HG03135 (cell line): ENCODE data around the gene LMF1.
"Not testable (repeated sequence)": the region's sequence is repeated elsewhere in the genome, so short reads cannot be mapped to it uniquely, and the experiment has no call there.

Experiments used
- ATAC-seq: cut with Tn5 transposase; IDR thresholded peaks from one replicate; pipeline ENCODE4 v1.9.1; 2021; ENCODE audit warnings: mild to moderate bottlenecking, moderate library complexity; ENCODE audit not compliant: unreplicated experiment

LMF1 gene

DNA sequence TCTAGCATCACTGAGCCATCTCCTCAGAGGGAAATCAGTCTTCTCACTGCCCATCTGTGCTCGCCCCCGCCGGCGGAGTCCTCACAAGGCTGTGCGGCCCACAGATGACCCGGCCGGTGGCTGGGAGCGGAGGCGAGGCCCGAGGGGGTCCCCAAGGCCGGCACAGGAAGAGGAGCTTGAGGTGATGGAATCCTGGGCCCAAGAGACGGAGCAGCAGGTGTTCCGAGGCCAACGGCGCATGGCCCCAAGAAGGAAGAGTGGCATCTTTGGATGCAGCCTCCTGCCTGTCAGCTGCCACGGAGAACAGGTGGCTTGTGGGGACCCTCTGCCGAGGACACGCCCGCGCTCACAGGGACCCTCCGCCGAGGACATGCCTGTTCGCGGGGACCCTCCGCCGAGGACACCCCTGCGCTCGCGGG is 97.5 kb downstream of the LMF1 start:
- no peak for ATAC-seq

DNA sequence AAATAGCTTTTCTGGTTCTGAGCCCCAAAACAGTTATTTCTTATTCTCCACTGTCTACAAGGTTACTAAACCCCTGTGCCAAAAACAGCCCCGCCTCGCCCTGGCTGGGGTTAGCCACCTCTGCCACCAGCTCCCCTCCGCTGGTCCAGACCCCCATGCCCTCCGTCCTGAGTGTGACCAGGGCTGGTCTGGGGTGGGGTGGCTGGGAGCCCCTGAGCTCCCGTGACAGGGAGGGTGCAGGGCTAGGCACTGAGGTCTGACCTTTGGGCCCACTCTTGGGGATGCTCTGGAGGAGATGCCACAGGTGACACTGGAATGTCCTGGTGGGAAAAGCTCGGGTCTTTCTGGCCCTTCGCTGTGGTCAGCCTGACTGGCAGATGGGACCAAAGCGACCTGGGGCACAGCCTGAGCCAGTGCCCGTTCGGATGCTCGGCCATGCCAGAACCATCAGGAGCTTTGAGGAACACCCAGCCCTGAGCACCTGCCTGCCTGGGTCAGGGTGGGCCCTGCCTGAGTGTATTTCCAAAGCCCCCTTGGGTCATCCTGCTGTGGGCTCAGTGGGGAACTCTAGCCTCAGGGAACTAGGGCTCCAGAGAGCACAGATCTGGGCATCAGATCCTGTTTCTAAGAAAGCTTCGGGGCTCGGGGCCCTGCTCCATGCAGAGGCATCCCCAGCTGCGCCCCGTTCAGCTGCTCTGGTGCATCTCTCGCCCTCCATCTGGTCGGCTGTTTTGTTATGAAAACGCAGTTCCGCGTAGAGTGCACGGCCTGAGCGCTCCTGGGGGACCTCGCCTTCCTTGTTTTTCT is 98.1 kb downstream of the LMF1 start:
- no peak for ATAC-seq

DNA sequence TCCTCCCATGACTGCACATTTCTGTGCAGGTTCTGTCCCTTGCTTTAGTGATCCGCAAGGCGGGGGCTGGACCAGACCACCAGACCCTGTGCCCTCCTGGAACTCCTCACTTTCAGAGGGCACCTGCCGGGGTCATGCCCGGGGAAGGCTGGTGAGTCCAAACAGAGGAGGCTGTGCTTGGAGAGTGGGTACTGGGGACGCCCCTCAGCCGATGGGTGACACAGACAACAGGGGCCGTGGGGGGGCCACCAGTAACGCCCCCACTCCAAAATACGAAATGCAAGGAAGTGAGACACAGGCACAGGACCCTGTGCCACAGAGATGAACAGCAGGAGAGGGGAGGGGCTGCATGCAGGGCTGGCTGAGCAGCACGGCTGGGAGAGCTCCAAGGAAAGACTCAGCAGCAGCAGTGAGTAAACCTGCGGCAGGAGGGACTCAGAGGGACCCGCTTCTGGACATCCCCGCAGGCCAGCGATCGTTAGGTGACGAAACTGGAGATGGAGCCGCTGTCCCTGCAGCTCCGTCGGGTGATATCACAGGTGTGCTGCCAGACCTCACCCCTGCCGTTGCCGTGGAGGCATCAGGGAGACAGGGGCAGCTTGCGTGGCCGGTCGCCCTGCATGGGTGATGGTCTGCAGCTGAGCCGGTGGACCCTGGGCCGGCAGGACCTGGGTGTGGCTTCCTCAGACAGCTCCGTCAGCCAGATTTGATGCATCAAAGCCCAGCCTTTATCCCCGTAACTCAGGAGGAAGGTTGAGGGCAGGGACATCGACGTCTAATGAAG is 99.0 kb downstream of the LMF1 start:
- no peak for ATAC-seq

DNA sequence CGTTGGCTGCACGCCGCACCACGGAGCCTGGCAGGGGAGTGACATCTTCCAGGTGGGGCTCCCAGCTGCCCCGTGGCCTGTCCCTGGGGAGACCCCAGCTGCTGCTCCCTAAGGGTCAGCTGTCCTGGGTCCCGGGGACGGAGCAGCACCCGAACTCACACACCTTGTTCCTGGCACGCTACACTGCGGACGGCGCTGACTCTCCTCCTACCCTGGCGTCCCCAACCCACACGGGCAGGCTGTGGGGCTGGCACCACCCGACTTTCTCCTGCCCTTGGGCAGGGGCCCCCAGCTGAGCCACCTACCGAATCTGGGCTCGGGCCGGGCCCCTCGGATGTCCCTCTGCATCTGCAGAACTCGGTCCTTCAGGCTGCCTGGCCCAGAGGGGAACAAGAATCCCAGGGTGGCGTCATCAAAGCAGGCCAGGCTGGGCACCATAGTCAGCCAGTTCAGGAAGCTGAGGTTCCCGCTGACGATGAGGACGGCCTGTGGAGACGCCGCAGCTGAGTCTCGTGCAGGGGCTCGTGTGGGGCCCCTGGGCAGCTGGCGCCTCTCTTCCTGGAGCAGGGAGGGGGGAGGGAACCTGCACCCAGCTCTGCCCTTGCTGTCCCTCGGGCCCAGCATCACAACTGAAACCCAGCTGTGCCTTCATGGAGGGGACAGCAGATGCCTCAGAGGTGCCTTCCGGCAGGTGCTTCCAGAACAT is 99.8 kb downstream of the LMF1 start:
- ATAC-seq, result no peak

DNA sequence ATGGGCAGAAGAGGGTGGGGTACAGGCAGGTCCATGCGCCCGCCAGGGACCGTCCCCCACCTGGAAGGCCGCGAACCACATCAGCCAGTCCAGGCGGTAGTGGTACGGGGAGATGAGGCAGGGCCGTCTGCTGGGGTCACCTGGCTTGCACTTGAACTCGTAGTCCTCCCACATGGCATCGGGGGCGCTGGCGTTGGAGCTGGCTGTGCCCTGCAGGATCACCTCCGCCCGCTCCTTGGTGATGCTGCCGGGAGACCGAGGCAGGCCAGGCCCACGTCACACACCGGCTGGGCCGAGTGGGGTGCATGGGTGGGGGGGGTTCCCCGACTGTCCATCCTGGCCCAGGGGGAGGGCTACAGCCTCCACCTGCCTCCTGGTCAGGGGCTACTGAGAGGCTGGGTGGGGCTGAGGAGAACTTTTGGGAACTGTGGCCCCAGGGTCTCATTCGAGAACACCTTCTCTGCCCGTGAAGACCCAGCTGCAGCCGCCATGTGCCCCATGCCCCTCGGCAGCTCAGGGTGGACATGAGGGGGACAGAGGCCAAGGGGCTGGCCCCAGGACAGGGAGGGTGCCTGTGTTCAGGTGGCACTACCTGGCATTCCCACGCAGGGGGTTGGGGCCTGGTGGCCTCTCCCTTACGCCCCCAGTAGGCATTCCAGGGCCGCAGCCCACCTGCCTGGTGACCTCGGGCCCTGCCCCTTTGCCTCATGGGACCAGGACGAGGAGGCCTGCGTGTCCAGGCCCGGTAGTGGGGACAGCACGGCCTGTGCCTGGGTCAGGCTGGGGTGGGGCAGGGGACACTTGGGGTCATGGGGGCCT is 100.8 kb downstream of the LMF1 start:
- ATAC-seq, result no peak

DNA sequence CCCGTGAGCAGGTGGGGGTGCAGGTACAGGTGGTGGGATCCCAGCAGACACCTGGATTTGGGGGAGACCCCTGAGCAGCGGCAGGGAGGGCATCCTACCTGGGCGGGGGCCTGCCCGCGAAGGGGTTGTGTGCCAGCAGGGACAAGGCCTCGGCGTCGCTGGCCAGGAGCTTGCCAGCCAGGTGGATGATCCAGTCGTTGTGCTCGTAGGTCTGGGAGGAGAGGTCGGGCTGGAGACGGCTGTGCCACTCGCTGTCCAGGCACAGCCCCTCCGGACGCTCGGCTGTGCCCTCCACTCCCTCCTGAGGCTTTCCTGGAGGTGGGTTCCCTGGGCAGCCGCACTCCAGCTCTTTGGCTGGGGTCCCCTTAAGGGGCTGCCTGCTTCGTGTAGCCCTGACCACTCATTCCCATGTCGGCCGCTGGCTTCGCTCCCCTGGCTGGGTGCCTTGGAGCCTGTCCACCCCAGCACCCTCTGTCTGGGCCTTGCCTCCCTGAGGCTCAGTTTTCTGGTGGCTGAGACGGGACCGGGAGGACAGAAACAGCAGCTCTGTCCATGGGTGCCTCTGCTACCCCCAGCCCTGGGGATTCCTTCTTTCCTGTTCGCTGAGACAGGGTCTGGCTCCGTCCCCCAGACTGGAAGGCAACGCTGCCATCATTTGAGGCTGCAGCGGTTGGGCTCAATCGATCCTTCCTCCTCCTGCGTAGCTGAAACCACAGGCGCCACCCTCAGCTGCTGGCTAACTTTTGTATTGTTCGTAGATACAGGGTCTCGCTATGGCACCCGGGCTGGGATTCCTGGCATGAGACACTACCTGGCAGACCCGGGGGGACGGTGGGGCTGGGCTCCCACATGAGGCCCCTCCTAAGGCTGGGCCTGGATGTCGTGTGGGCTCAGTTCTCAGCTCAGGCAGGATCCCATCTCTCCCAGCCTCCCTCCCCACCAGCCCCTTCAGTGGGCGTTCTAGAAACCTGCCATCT is 101.7 kb downstream of the LMF1 start:
- ATAC-seq, result no peak

DNA sequence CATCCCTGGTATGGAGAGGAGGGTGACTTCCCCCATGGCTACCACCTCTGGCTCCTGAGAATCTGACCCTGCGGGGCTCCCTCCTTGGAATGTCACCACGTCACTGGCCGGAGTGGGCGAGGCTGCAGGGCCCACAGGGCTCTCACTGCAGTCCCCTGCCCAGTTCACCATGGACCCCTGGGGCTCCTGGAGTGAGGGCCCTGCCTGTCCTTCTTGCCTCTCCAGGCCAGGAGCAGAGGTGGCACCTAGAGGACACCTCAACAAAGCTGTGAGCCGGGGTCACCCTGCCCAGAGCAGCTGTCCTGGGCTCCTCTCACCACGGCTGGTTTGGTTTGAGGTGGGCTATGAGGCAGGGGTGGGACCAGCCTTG is 102.4 kb downstream of the LMF1 start:
- ATAC-seq, result no peak

DNA sequence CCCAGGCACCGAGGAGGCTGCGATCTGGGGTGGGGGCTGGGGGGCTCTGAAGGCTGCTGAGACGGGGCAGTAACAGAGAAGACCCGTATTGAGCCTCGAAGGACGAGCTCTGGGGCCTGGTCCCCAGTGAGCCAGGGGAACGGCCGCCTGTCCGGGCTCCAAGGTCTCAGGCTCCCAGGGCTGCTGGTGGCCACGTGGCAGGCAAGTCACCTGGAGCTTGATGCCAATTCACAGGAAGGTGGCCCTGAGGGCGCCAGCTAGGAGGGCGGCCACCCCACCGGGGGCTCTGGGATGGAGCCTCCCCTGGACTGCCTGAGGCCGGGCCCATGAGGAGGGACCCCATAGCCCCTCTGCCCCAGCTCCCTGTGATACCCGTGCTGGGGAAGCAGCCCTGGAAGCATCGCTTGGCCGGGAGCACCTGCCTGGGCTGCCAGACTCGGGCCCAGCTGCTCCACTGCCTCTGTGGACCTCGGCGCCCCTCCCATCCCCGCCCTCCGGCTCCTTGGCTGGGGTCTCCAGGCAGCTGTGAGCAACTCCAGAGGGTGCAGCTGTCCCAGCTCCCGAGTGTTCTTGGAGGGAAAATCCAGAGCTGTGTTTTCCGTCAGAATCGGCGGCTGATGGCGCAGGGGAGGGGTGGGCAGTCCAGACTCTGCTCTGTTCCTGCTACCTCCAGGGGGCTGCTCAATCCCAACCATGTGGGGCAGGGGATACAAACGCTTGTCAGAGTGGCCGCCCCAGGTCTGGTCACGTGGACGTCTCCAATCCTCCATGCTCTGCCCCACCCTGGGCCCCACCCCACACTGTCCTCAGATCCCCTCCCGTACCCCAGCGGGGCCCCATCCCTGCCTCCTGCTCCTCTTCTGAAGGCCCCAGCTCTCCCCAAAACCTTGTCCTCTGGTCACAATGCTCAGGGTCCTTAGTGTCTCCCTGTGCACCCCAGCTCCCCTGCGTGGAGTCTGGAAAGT is 103.1 kb downstream of the LMF1 start:
- no peak for ATAC-seq

DNA sequence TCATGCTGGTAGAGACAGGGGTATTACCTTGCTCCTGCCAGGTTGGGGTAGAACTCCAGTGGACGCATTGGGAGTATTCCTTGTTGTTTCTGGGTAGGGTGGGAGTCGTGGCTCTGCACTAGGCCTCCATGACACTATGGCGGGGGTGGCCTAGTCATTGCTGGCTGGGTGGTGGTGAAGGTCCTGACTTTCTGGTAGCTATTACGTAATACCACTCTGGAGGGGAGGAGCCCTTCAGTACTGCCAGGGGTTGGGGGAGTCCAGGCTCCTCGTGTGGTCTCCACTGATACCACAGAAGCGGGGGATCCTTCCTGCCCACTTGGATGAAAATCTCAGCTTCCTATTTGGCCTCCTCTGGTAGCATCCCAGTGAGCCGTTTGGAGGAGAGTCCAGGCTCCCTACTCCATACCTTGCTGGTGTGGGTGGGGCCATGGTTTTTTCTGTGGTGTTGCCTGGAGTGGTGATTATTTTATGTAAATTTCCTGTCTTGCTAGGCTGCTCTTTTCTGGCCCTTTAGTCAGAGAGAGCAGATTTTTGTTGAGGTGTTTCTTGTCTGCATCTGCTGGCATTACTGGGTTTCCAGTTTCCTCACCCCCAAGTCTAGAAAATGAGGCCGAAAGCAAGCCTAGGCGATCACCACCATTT is 104.4 kb downstream of the LMF1 start:
- no peak for ATAC-seq

DNA sequence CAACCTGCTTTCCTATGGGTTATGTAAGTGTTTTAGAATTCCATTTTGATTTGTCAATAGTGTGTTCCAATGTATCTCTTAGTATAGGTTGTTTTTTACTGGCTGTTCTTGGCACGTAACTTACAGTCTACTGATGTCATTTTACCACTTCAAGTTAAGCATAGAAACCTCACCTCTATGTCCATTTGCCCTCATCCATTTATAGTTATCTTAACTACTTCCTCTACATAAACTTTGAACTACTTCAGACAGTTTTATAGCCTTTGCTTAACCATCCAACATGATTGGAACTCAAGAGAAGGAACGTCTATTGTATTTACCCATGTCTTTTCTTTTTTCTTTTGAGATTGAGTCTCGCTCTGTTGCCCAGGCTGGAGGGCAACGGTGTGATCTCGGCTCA is 105.8 kb downstream of the LMF1 start:
- no peak for ATAC-seq

DNA sequence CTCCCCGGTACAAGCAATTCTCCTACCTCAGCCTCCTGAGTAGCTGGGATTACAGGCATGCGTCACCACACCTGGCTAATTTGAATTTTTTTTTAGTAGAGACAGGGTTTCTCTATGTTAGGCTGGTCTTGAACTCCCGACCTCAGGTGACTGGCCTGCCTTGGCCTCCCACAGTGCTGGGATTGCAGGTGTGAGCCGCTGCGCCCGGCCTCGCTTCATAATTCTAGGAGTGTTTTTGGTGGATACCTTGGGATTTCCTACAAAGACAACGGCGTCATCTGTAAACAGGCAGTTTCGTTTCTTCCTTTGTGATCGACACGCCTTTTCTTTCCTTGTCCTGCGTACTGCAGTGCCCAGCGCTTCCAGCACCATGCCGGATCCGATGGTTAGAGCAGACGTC is 109.3 kb downstream of the LMF1 start:
- no peak for ATAC-seq

DNA sequence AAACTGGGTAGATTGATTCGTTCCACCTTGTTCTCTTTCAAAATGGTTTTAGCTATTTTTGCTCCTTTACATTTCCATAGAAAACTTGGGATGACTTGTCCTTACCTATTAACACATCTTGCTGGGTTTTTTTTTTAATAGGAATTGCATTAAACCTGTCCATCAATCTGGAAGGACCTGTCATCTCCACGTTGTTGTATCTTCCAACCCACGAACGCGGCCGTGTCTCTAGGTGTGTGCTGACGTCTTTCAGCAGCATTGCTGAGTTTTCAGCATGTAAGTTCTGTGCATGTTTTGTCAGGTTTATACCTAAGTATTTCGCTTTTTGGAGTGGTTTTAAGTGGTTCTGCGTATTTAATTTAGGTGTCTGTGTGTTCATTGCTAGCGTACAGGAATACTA is 109.9 kb downstream of the LMF1 start:
- no peak for ATAC-seq

DNA sequence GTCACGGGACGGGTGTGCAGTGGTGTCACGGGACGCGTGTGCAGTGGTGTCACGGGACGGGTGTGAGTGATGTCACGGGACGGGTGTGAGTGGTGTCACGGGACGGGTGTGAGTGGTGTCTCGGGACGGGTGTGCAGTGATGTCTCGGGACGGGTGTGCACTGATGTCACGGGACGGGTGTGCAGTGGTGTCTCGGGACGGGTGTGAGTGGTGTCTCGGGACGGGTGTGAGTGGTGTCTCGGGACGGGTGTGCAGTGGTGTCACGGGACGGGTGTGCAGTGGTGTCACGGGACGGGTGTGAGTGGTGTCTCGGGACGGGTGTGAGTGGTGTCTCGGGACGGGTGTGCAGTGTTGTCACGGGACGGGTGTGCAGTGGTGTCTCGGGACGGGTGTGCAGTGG is 111.8 kb downstream of the LMF1 start:
- not testable (repeated sequence) for ATAC-seq

DNA sequence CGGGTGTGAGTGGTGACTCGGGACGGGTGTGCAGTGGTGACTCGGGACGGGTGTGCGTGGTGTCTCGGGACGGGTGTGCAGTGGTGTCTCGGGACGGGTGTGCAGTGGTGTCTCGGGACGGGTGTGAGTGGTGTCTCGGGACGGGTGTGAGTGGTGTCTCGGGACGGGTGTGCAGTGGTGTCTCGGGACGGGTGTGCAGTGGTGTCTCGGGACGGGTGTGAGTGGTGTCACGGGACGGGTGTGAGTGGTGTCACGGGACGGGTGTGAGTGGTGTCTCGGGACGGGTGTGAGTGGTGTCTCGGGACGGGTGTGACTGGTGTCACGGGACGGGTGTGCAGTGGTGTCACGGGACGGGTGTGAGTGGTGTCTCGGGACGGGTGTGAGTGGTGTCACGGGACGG is 112.3 kb downstream of the LMF1 start:
- not testable (repeated sequence) for ATAC-seq

DNA sequence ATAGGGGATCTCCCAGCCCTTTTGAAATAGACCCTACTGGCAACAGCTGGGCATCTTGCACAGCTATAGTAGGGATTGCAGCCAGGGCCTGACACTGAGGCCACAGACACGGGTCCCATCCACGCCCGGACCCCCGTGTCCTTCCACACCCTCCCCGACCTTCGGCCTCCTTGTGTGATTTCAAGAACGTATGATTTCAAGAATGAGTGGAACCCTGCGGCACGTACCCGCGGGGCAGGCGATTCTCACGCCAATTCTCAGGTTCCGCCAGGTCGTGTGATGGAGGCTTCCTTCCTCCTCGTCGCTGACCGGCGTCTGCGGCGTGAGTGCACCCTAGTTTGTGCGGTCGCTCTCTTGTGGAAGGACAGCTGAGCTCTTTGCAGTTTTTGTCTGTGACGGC is 114.0 kb downstream of the LMF1 start:
- ATAC-seq, result no peak

DNA sequence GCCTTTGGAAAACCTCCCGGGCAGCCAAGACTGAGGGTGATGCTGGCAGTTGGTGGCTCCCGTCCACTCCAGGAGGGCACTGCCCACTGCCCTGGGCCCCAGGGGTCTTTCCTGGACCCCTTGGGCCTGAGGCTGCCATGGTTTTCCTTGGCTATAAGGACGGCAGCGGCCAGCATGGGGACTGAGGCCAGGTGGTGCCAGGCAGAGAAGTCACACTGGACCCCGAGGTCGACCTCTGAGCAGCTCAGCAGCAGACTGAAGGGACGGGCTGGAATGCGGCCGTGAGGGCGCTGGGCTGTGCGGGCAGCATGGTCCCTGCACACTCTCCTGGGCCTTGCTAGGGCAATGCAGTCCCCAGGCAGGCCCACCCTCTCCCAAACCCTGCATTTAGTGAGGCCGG is 114.7 kb downstream of the LMF1 start:
- no peak for ATAC-seq

DNA sequence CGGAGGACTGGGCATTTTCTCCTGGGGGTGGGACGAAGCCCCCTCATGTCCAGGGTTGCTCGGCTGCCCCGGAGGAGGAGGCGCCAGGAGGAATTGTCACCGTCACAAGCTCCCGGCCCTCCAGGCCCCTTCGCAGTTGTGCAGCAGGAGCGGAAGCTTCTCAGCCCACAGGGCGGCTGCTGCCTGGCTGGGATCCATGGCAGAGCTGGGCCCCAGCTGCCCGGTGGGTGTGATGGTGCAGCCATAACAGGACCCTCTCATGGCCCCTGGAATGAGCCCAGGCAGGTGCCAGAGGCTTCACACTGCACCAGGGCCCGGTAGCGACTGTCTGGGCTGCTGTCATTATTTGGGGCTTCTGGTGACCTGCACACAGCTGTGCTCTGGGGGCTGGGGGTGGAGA is 115.3 kb downstream of the LMF1 start:
- ATAC-seq, result no peak

DNA sequence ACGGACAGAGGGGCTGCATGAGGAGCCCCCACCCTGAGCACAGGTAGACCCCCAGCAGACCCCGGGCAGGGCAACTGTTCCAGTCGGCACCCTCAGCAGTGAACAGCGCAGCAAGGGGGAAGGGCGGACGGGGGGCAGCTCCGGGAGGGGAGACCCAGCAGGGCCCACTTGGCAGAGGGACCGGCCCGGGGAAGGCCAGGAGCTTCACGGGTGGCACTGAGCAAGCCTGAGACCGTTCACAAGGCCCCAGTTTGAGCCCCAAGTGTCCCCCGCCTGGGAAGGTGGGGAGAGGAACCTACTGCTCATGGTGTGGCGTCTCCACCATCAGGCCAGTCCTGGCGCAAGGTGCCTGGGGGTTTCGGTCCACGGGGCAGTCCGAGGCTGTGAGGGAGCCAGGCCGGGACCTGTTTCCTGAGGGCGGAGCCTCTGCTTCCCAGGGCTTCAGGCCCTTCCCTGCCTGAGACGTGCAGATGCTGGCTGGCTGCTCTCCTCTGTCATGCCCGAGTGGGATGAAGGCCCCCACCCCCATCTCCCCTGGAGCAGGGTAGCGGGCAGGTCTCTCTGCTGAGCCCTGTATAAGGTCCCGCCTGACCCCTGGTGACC is 115.9 kb downstream of the LMF1 start:
- no peak for ATAC-seq
